ENCODE results near the gene OSBPL3.

OSBPL3 gene

DNA sequence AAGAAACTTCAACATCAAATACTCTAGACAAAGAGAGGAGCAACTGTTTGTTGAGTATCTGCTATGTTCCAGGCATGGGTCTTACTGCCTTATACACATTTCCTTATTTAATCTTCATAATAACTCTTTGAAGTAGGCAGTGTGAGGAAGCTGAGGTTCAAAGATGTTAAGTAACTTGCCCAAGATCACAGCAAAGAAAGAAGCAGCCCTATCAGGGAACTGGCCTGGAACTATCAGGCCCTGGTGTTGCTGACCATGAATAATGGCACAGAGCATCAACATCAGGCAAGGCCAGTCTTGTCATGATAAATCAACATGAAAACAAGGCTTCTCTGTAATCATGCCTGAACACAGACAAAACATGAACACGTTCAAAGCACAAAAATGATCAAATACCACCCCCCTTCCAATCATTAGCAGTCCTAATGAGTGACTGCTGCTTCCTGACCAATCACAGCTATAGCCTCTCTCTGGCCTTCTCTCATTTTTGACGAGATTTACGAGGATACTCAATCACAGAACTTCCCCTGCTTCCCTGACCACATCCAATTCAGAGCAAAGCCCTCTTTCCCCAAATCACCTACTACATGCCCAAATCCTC, 225.0 kb downstream of the OSBPL3 start:
- no peak for DNase-seq

DNA sequence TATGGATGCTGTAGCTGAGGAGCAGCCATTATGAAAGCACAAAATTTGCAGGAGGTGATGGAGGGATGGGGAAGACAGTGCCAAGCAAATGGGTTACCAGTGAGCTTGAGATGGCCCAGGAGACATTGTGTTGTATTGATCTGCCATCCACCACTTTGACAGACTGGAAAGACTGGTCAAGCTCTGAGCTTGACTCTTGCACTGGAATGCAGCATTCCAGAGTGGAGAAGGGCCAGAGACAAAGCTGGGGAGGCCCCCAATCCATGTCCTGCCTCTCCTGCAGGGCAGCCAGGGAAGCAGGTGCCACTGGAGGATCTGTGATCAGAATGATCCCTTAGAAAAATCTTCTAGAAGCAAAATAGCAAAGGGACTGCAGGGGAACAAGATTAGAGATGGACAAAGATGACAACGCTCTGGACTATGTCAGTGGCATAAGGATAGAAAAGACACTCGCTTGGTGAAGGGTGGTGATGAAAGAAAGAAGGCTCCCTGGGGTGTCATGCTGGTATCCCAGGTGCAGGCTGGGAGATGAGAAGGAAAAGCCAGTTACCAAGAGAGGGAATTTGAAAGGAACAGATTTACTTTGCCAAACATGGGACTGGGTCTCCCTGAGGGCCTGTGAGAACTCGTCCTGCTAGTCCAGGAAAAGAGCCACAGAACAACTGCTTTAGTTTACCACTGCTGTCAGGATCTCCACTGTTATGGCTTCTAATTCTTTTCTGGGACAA, 227.7 kb downstream of the OSBPL3 start:
- no peak for DNase-seq

DNA sequence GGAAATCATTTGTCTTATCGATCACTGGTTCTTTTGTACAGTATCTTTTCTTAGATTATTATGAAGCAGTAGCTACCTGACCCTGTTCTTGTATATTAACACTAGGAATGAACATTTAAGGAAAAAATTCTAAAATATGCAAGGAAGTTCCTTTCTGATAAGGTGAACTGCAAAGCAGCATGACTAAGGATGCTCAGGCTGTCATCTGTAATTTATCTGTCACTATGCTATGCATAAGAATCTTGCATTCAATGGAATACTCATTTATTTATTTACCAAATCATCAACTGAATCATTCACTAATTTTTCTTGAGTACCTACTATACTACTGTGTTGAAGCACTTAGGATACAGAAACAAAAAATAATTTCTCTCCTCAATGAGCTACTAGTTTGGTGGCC, 228.5 kb downstream of the OSBPL3 start:
- no peak for DNase-seq

DNA sequence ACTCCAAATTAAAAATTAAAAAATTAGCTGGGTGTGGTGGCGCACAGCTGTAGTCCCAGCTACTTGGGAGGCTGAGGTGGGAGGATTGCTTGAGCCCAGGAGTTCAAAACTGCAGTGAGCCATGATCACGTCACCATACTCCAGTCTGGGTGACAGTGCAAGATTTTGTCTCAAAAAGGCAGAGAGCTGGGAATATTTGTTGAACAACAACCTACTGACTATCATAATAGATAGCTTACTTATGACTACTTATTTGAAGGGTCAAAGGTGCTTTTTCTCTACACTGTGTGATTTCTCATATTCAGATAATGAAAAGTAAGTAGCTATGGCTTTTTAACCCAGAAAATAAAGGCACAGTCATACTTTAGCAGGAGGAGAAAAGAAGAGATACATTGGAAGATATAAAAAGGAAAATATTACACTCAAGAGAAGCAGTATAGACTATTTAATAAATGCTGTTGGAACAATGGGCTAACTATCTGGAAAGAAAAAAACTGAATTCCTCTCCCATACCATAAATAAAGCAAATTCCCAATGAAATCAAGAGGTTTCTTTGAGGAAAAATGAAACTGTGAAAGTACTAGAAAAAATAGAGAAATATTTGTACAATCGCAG, 229.4 kb downstream of the OSBPL3 start:
- no peak for DNase-seq

DNA sequence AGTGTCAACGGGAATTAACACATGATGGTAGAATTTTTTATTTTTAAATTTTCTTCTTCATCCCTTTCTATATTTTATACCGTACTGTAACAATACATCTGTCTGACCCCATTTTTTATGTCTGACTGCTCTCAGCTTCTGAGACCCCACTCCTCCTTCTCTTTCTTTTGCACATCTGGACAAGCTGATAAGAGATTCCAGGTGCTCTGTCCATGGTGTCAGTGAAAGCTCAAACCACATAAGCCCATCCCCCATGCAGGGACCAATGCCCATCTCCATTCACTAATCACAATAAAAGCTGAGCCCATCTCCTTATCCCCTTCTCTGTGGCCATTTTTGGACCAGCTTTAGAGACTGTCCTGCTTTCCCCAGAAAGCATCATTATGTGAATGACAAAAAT, 231.5 kb downstream of the OSBPL3 start:
- no peak for DNase-seq
